ENCODE measurements around the gene SUGP1.

Gene SUGP1

DNA sequence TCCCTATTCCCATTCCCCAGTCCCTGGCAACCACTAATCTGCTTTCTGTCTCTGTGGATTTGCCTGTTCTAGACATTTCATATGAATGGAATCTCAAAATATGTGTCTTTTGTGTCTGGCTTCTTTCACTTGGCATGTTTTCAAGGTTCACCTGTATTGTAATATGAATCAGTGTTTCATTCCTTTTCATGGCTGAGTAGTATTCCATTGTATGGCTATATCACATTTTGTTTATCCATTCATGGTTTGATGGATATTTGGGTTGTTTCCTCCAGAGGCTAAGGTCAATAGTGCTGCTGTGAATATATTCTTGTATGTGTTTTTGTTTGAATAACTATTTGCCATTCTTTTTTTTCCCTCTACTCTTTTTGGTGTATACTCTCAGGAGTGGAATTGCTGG lies 84.1 kb downstream of the SUGP1 start:
- H2AFZ ChIP-seq (ENCODE audit: low read depth) = no peak overlapping the region
- H3K79me2 ChIP-seq (ENCODE audit: insufficient read depth, low read depth) = no peaks in the 10 kb centered on the region
- no peak overlapping the region for H3K9ac ChIP-seq
- no peaks in the 10 kb centered on the region for H3K4me1 ChIP-seq (ENCODE audit: low read depth, poor library complexity, severe bottlenecking)
- no peak for TF ChIP-seq CTCF (conservative IDR thresholded peaks at IDR 0.05; ENCODE audit: low read depth, low read length)
- H3K27me3 ChIP-seq (ENCODE audit: insufficient read depth, low read depth) = no peaks in the 10 kb centered on the region
- no peaks in the 10 kb centered on the region for H3K36me3 ChIP-seq (ENCODE audit: insufficient read depth)
- H3K4me2 ChIP-seq = no peak overlapping the region
- H4K20me1 ChIP-seq (ENCODE audit: insufficient read depth) = no peaks in the 10 kb centered on the region
- H3K4me3 ChIP-seq (IDR thresholded peaks at IDR 0.05; ENCODE audit: insufficient read depth, low read depth, low read length) = no peak overlapping the region
- no peak overlapping the region for H3K27ac ChIP-seq

DNA sequence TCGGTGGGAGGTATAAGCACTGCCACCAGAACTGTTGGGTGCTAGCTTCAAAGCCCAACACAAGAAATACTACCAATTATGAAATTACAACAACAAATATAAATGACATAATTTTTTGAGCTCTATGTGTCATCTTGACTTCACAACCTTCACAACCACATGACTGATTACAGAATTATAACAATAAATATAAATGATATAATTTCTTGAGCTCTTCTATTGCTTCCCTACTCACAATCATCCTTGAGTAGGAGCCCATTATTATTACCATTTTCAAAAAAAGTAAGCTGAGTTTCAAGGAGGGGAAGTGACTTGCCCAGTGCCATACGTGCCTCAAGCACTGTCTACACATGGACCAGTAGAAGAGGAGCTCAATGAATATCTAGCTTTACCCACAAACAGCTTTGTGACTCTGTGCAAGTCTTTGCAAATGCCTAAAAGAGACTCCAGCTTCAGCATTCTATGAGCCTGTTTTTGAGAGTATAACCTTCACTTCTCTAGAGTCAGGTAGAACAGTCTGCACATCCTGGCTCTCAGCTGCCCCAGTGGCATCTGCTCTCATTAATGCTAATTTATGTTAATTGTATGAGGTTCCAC lies 86.0 kb downstream of the SUGP1 start:
- H3K27me3 ChIP-seq (ENCODE audit: insufficient read depth, low read depth) = peaks cover 8% of the 10 kb centered on the region; the same call in 1 of the 2 replicates
- no peaks in the 10 kb centered on the region for H3K4me1 ChIP-seq (ENCODE audit: low read depth, poor library complexity, severe bottlenecking)
- no peak overlapping the region for H2AFZ ChIP-seq (ENCODE audit: low read depth)
- no peak overlapping the region for H3K4me3 ChIP-seq (IDR thresholded peaks at IDR 0.05; ENCODE audit: insufficient read depth, low read depth, low read length)
- no peak overlapping the region for H3K27ac ChIP-seq
- H3K9ac ChIP-seq = no peak overlapping the region
- TF ChIP-seq CTCF (conservative IDR thresholded peaks at IDR 0.05; ENCODE audit: low read depth, low read length) = no peak
- H4K20me1 ChIP-seq (ENCODE audit: insufficient read depth) = no peaks in the 10 kb centered on the region
- H3K4me2 ChIP-seq = no peak overlapping the region
- H3K79me2 ChIP-seq (ENCODE audit: insufficient read depth, low read depth) = no peaks in the 10 kb centered on the region
- H3K36me3 ChIP-seq (ENCODE audit: insufficient read depth) = no peaks in the 10 kb centered on the region

- no peaks in the 10 kb centered on the region for H3K36me3 ChIP-seq (ENCODE audit: insufficient read depth)
- H2AFZ ChIP-seq (ENCODE audit: low read depth) = no peak overlapping the region
- no peak overlapping the region for H3K27ac ChIP-seq
- TF ChIP-seq CTCF (conservative IDR thresholded peaks at IDR 0.05; ENCODE audit: low read depth, low read length) = no peak
- H3K4me2 ChIP-seq = no peak overlapping the region
- H3K4me3 ChIP-seq (IDR thresholded peaks at IDR 0.05; ENCODE audit: insufficient read depth, low read depth, low read length) = no peak overlapping the region
- H3K4me1 ChIP-seq (ENCODE audit: low read depth, poor library complexity, severe bottlenecking) = no peaks in the 10 kb centered on the region
- H3K79me2 ChIP-seq (ENCODE audit: insufficient read depth, low read depth) = no peaks in the 10 kb centered on the region
- no peaks in the 10 kb centered on the region for H4K20me1 ChIP-seq (ENCODE audit: insufficient read depth)
- H3K9ac ChIP-seq = no peak overlapping the region
- H3K27me3 ChIP-seq (ENCODE audit: insufficient read depth, low read depth) = peaks cover 8% of the 10 kb centered on the region; the same call in 1 of the 2 replicates
These were observed 88.0 kb downstream of the SUGP1 start for GRCh38 chr19:19232261-19232721.

DNA sequence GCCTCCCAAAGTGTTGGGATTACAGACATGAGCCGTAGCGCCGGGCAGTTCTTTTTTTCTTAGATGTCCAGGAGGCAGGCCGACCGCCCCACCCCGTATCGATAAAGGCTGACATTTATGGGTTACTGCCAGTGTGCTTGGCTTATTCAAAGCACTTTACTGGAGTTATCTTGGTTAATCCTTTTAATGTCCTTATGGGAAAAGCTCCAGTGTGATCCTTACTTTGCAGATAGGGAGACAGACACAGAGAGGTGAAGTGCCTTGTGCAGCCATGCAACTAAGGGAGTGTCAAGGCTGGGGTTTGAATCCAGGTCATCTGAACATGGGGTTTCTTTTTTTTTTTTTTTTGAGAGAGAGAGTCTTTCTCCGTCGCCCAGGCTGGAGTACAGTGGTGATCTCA lies 89.3 kb downstream of the SUGP1 start:
- H3K4me1 ChIP-seq (ENCODE audit: low read depth, poor library complexity, severe bottlenecking) = no peaks in the 10 kb centered on the region
- no peaks in the 10 kb centered on the region for H3K79me2 ChIP-seq (ENCODE audit: insufficient read depth, low read depth)
- H3K36me3 ChIP-seq (ENCODE audit: insufficient read depth) = no peaks in the 10 kb centered on the region
- peaks cover 8% of the 10 kb centered on the region; the same call in 1 of the 2 replicates for H3K27me3 ChIP-seq (ENCODE audit: insufficient read depth, low read depth)
- H2AFZ ChIP-seq (ENCODE audit: low read depth) = no peak overlapping the region
- H3K4me3 ChIP-seq (IDR thresholded peaks at IDR 0.05; ENCODE audit: insufficient read depth, low read depth, low read length) = no peak overlapping the region
- no peak overlapping the region for H3K4me2 ChIP-seq
- H4K20me1 ChIP-seq (ENCODE audit: insufficient read depth) = no peaks in the 10 kb centered on the region
- TF ChIP-seq CTCF (conservative IDR thresholded peaks at IDR 0.05; ENCODE audit: low read depth, low read length) = no peak
- no peak overlapping the region for H3K9ac ChIP-seq
- H3K27ac ChIP-seq = no peak overlapping the region

Data from KMS-11 (cell line).